Iris pigment epithelial cell (primary cell): ENCODE results near the gene RTN3.
A peak's percentile ranks its signal among the peaks of the same experiment; 100 is the strongest.
"Not testable (repeated sequence)": the region's sequence is repeated elsewhere in the genome, so short reads cannot be mapped to it uniquely, and the experiment has no call there.

Source experiments
- DNase-seq: peaks from one replicate; pipeline ENCODE4 v3.0.0-alpha.2; 2011; ENCODE audit warnings: low read depth

RTN3 gene

DNA sequence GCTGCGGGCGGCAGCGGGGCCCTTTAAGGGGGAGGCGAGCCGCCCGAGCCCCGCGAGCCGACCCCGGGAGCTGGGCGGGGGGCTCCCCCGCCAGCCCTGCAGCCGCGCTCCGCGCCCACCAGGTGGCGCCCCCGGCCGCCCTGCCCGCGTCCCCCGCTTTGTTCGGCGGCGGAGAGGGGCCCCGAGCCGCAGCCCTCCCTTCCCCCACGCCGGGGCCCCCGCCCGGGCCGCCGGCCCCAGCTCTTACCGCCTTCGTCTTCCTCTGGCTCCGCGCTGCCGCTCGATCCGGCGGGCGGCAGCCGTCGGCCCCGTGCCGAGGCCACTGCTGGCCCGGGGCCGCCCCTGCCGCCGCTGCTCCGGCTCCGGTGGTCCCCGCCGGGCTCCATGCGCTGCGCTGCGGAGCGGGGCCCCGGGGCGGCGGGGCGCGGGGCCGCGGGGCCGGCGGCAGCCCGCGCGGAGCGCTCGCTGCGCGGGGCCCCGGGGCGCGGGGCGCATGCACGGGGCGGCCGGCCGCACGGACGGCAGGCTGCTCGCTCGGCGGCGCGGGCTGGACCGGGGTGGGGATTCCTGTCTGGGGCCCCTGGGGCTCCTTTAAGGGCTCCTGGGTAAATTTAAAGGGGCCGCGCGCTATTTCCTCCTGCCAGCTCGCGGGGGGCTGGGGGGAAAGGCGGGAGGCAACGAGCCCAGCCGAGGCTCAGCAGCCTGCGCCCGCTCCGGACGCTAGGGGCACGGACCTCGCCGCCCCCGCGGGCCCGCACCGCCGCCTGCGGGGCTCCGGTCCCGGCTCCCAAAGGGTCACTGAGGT lies 87.1 kb downstream of the RTN3 start, which contains the start of gene ZFTA:
TSS of gene ZFTA (minus strand) at position 539 of the 805 bp plus-strand sequence. CDS start at position 386, 153 bp downstream.
- peak; percentile 58 for DNase-seq

DNA sequence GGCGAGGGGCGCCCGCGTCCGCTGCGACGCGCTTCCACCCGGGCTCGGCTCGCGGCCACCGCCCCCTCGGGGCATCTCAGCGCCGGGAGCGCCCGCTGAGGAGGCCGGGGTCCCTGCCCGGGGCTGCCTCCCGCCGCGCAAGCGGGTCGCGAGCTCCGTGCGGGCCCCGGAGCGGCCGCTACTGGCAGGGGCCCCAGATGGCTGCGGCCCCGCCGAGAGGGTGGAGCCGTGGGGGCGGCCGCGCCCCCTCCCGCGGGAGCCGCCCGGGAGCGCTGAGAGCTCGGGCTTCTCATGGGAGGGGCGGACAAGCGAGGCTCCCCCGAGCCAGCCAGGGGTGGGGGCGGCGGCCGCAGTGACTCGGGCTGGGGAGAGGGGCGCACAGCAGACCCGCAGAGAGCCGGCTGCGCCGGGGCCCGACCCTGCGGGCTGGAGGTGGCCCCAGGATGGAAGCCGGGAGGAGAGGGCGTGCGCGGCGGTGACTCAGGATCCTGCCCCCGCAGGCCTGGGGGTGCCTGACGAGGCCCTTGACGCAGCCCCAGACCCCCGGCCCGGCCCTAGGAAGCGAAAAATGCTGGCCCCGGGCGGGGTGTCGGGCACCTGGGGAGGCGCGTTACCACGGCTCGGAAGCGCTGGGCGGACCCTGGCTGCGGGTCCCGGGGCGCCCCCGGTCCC lies 87.9 kb downstream of the RTN3 start:
- no peak for DNase-seq

DNA sequence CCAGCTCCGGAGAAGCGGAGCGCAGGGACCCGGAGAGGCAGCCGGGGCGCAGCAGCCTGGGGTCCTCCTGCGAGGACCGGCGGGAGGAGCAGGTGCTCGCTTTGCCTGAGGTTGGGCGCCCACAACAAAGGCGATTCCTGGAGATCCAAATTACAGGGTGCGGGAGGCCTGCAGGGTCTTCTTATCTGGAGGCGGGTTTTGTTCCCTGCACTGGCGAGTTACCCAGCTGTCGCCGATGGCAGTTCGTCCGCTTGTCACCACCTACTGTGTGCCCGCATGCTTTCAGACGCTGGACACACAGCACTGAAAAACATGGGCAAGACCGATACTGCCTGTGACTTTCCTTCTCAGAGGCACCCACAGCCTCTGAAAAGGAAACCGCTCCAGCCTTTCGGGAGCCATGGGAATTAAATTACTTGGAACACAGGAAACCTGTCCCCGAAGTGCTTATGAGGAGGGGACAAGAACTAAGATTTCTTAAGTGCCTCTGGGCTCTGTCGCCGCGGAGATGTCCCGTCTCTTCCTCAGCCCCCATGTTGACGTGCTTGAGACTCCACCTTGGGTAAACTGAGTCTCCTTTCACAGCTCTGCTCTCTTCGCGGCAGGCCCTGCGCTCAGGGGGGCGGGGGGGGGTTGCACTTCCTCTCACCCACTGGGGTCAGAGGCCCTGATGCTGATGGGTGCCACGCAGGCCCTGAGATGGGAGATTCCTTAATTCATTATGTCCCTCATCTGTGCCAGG lies 88.6 kb downstream of the RTN3 start:
- no peak for DNase-seq

DNA sequence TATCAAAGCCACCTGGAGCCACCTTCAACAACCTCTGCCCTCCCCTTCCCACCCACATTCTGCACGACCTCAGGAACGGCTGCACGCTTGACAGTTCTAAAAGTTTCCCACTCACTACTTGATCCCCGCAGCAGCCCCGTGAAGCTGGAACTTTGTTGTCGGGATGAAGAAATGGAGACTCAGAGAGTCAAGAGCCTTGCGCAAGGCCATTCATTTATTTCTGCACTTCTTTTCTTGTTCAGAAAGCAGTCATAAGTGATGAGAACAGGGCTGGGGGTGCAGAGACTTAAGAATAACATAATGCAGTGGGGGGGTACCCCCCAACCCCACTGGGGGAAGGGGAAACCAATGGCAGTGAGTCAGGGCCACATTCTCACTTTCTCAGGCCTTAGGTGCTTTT lies 89.5 kb downstream of the RTN3 start:
- DNase-seq: no peak

DNA sequence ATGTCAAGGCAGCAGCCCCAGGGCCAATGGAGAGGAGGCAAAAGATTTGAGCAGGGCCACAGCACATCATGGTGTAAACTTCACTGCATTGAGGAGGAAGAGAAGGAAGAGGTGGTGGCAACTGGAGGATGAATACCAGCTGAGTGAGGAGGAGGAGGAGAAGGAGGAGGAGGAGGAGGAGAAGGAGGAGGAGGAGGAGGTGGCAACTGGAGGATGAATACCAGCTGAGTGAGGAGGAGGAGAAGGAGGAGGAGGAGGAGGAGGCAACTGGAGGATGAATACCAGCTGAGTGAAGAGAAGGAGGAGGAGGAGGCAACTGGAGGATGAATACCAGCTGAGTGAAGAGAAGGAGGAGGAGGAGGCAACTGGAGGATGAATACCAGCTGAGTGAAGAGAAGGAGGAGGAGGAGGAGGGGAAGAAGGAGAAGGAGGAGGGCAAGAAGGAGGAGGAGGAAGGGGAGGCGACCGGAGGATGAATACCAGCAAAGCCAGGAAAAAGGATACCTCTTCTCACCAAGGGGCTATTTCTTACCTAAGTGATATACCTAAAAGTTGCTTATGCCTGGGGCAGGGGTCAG lies 90.5 kb downstream of the RTN3 start:
- DNase-seq: not testable (repeated sequence)

DNA sequence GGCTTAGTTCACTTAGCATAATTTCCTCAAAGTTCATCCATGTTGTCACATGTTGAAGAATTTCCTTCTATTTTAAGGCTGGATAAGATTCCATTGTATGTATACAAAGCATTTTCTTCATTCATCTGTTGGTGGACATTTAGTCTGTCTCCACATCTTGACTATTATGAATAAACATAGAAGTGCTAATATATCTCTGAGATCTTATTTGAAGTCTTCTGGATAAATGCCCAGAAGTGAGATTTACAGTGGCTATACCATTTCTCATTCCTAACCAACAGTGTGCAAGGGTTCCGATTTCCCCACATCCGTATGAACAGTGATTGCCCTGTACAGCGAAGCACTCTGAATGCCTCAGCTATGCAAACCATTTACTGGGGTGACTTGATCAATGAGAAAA lies 93.9 kb downstream of the RTN3 start:
- peak; percentile 46 for DNase-seq

DNA sequence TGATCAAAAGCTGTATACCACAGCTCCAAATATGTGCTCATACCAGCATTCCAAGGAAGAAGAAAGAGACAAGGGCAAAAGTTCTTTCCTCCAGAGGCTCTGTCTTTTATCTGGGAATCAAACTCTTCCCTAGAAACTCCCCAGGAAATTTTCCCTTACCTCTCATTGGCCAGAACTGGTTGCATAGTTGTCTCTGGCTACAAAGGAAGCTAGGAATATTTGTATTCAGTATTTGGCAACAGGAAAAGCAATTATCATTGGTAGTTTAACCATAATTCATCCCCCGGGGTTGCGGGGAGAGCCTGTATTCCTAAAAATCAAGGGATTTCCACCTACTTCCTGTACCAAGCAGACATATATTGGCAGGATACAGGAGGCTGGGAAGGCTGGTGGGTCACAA lies 97.7 kb downstream of the RTN3 start:
- no peak for DNase-seq

DNA sequence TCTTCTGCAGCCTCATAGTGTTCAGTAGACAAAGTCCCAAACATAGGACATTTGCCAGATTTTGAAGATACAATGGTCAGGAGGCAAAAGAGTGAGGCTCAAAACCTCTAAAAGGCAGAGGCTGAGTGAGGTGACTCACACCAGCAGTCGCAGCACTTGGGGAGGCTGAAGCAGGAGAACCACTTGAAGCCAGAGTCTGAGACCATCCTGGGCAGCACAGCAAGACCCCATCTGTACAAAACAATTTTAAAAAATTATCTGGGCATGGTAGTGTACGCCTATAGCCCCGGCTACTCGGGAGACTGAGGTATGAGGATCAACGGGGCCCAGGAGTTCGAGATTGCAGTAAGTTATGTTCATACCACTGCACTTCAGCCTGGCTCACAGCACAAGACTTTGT lies 101.4 kb downstream of the RTN3 start:
- DNase-seq: no peak

DNA sequence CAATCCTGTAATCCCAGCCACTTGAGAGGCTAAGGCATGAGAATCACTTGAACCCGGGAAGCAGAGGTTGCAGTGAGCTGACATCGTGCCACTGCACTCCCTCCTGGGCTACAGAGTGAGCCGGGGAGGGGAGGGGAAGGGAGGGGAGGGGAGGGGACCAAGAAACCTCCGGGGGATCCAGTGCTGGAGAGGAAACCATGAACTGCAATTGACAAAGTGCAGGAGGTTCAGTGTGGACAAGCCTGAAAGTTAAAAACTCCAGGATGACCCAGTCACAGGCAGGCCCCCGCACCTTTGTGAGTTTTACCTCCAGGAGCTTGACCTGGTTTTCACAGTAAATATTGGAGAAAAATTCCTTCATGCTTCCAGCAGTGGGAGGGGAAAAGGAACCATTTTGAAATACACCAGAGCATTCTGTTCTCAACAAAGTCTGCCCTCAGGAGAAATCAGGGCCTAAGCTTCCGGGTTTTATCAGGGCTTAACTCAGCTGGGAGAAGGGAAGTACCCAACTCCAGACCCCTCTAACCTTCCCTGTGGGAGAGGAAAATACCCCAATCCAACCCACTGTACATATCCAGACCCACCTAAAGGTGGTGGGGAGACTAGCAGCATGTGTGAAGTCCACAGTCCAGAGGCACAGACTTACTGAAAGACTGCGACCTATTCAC lies 102.8 kb downstream of the RTN3 start:
- no peak for DNase-seq

DNA sequence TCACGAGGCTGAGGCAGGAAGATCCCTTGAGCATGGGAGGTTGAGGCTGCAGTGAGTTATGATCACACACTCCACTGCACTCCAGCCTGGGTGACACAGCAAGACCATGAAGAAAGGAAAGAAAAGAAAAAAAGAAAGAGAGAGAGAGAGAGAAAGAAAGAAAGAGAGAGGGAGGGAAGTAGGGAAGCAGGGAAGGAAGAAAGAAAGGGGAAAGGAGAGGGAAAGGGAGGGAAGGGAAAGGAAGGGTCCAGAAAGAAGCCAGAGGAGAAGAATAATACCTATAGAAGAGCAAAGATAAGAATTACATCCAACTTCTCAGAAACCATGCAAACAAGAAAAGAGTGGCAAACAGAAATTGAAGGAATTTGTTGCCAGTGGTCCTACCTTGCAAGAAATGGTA lies 104.5 kb downstream of the RTN3 start:
- DNase-seq: no peak

DNA sequence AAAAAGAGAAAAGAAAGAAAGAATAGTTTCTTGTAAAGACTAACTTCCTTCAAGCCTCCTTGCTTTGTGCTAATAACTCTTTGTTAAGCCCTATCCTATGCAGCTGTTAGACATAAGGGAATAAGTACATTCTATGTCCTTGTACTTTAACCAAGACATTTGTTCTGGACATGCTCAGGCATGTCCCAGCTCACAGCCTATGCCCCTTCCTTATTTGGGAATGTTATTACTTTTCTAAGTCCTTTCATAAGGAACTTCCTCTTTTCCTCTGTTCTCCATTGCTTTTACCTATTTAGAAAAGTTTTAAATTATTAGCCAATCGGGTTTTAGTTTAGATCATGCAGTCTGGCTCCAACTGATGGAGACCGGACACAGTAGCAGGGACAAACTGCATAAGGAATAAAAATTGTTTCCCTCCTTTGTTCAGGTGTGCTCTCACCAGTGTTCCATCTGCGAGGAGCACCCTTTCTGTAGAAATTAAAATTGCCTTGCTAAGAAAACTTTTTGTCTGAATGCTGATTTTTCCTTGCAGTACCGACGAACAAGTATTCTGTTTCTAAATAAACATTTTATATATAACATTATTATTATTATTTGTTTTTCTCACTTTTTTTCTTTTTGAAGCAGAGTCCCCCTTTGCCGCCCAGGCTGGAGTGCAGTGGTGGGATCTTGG lies 110.3 kb downstream of the RTN3 start:
- DNase-seq: no peak

DNA sequence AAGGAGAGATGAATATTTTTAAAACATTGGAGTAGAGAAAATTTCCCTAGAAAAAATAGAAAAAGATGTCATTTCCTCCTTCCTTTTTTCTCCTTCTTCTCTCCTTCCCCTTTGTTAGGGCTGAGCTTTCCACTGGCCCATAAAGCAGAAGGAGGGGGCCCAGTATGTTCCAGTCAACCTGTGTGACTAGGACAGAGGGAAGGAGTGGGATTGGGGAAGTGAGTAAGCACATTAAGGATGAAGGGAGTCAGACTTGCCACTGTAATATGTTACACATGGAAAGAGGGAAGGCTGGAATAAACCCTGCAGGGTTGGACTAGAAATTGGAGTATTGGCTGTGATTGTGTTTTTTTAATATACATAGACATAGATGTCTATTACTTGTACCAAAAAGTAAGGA lies 111.9 kb downstream of the RTN3 start:
- DNase-seq: no peak

DNA sequence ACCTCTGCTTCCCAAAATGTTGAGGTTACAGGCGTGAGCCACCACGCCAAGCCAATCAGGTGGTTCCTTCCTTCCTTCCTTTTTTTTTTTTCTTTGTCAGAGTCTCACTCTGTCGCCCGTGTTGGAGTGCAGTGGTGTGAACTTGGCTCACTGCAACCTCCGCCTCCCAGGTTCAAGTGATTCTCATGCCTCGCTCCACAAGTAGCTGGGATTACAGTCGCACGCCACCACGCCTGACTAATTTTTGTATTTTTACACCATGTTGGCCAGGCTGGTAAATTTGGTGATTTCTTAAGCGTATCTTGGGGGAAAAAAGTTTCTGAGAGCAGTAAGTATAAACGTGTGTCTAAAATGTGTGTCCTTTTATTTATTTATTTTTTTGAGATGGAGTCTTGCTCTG lies 113.8 kb downstream of the RTN3 start:
- DNase-seq: no peak

DNA sequence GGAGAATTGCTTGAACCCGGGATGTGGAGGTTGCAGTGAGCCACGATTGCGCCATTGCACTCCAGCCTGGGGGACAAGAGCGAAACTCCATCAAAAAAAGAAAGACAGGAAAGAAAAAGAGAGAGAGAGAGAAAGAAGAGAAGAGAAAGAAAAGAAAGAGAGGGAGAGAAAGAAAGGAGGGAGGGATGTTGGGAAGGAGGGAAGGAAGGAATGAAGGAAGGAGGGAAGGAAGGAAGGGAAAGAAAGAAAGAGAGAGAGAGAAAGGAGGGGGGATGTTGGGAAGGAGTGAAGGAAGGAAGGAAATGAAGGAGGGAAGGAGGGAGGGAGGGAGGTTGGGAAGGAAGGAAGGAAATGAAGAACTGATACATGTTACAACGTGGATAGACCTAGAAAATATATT lies 119.6 kb downstream of the RTN3 start:
- no peak for DNase-seq

DNA sequence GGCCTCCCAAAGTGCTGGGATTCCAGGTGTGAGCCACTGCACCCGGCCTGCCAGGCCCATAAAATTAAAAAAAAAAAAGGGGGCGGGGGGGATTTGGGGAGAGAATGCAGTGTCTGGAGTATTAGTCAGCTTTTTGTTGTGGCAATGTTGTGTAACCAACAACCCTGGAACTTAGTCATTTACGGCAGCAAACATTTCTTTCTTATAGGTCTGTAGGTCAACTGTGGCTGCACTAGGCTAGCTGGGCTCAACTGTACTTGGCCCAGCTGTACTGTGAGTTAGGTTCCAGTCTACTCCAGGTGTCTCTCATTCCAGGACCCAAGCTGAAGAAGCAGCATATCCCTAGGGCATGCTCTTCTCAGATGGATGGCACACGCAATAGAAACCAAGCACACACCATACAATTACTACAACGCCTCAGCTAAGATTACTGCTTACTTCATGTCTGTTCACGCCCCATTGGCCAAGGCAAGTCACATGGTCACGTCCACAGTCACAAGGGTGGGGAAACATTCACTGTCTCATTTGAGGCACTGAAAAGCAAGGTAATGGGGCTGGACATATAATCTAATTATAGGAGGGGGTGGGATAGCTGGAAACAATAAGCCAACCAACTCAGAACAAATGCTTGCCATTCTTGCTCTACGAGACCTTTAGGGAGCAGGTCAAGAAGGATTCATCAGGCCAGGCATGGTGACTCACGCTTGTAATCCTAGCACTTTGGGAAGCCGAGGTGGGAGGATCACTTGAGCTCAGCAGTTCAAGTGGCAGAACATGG lies 121.5 kb downstream of the RTN3 start:
- DNase-seq: peak; percentile 81

DNA sequence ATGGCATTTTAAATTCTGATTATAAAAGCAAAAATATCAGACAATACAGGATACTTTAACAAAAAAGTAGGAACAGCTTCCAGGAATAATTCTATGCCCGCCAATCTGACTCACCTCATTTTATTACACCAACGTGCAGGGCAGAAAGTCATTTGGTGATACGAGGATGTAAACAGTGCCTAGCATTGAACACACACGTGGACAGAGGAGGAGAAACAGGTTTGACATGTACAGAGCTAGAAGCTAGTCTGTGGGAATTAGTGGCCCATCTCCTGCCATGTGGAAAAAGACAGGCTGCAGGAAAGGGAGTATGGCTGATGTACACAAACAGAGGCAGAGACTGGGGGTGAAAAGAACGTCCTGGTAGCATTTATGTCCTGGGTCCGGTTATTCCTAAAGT lies 123.0 kb downstream of the RTN3 start:
- DNase-seq: no peak

DNA sequence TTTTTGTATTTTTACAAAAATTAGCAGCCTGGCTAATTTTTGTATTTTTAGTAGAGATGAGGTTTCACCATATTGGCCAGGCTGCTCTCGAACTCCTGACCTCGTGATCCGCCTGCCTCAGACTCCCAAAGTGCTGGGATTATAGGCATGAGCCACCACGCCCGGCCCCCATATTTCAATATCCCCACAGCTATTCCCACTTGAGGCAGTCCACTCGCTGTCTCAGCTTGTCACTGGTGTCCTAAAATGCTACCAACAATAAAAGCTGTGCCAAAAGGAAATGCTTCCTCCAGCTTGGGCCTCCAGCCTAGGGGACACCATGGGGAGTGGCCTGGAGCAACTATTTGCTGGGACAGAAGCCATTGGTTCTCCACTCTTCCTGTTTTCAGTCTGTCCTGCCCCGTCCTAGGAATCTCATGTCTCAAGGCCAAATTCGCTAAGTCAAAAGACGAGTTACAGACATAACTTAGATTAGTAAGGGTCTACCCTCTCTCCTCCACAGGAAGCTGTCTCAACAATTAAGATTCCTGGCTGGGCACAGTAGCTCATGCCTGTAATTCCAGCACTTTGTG lies 124.6 kb downstream of the RTN3 start:
- peak; percentile 64 for DNase-seq
